ENCODE measurements around the gene ARMCX5. TPM values are rescaled to one million over a fixed set of nuclear protein-coding genes. Genes with fewer than 3 reads are reported as not detected.

Gene ARMCX5
- total RNA-seq, 4 donors from 2014 or later, result 4.2 to 18.6 (median 12.4) TPM

- WGBS, 2 donors (ENCODE audit: low coverage in 1 of 2), result 60% methylated on average over 4 of the region's 4 CpGs; no CpG with 5 or more reads in 1 of the 2 donors
- TF ChIP-seq EP300 (IDR thresholded peaks at IDR 0.05; ENCODE audit: low read depth) (no peak), POLR2A (IDR thresholded peaks at IDR 0.05) (no peak), CTCF (IDR thresholded peaks at IDR 0.05) (no peak), POLR2AphosphoS5 (IDR thresholded peaks at IDR 0.05) (no peak)
- in situ Hi-C loops (cut with MboI; ENCODE audit: low pct_ligation_motif_present in 1 of 4, low pct_unique_long_range_greater_than_20kb in 1 of 4, low sequenced_read_pairs in 3 of 4), result no loop called here
- Histone ChIP-seq H3K9me3 (no peaks in the 10 kb centered on the region), H3K27ac (no peak overlapping the region), H3K27me3 (no peaks in the 10 kb centered on the region), H3K4me3 (no peak overlapping the region), H3K36me3 (no peaks in the 10 kb centered on the region), H3K4me1 (no peaks in the 10 kb centered on the region)
- intact Hi-C loops (cut with DNase I; ENCODE audit: low total_unique reads), result no loop called here
- DNase-seq, result no peak
These were observed 11.6 kb downstream of the ARMCX5 start for GRCh38 chrX:102610905-102611304.

- in situ Hi-C loops (cut with MboI; ENCODE audit: low pct_ligation_motif_present in 1 of 4, low pct_unique_long_range_greater_than_20kb in 1 of 4, low sequenced_read_pairs in 3 of 4) (no loop called here), intact Hi-C loops (cut with DNase I; ENCODE audit: low total_unique reads) (no loop called here)
- H3K9me3 ChIP-seq, result no peaks in the 10 kb centered on the region
- no peak for DNase-seq
- H3K27me3 ChIP-seq, result no peaks in the 10 kb centered on the region
- WGBS, 2 donors (ENCODE audit: low coverage in 1 of 2), result 87% methylated on average over 6 of the region's 6 CpGs; no CpG with 5 or more reads in 1 of the 2 donors
- no peak for TF ChIP-seq POLR2A (IDR thresholded peaks at IDR 0.05)
- no peak for TF ChIP-seq EP300 (IDR thresholded peaks at IDR 0.05; ENCODE audit: low read depth)
- TF ChIP-seq POLR2AphosphoS5 (IDR thresholded peaks at IDR 0.05), result no peak
- TF ChIP-seq CTCF (IDR thresholded peaks at IDR 0.05), result no peak
- H3K4me3 ChIP-seq, result no peak overlapping the region
- H3K4me1 ChIP-seq, result no peaks in the 10 kb centered on the region
- no peak overlapping the region for H3K27ac ChIP-seq
- no peaks in the 10 kb centered on the region for H3K36me3 ChIP-seq
These were observed 24.8 kb downstream of the ARMCX5 start for GRCh38 chrX:102624105-102624504.

GRCh38 chrX:102627640-102628039 is 28.3 kb downstream of the ARMCX5 start:
- Histone ChIP-seq H3K9me3 (no peaks in the 10 kb centered on the region), H3K27me3 (no peaks in the 10 kb centered on the region), H3K36me3 (no peaks in the 10 kb centered on the region), H3K4me3 (no peak overlapping the region), H3K4me1 (no peaks in the 10 kb centered on the region), H3K27ac (no peak overlapping the region)
- TF ChIP-seq POLR2AphosphoS5 (IDR thresholded peaks at IDR 0.05) (no peak), POLR2A (IDR thresholded peaks at IDR 0.05) (no peak), EP300 (IDR thresholded peaks at IDR 0.05; ENCODE audit: low read depth) (no peak), CTCF (IDR thresholded peaks at IDR 0.05) (no peak)
- no peak for DNase-seq
- WGBS, 2 donors (ENCODE audit: low coverage in 1 of 2), result 63% methylated on average over 1 of the region's 1 CpG; no CpG with 5 or more reads in 1 of the 2 donors
- intact Hi-C loops (cut with DNase I; ENCODE audit: low total_unique reads) (no loop called here), in situ Hi-C loops (cut with MboI; ENCODE audit: low pct_ligation_motif_present in 1 of 4, low pct_unique_long_range_greater_than_20kb in 1 of 4, low sequenced_read_pairs in 3 of 4) (no loop called here)

DNA sequence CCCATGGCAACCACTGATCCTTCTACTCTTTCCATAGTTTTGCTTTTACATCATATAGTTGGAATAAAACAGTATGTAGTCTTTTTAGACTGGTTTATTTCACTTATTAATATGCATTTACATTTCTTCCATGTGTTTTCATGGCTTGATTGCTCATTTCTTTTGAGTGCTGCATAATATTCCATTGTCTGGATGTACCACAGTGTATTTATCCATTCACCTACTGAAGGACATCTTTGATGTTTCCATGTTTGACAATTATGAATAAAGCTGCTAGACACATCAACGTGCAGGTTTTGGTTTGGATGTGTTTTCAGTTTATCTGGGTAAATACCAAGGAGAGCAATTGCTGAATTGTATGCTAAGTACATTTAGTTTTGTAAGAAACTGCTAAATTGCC is 38.2 kb downstream of the ARMCX5 start:
- Histone ChIP-seq H3K4me3 (no peak overlapping the region), H3K4me1 (no peaks in the 10 kb centered on the region), H3K27me3 (no peaks in the 10 kb centered on the region), H3K9me3 (no peaks in the 10 kb centered on the region), H3K36me3 (no peaks in the 10 kb centered on the region), H3K27ac (no peak overlapping the region)
- 83% methylated on average over 1 of the region's 1 CpG; no CpG with 5 or more reads in 1 of the 2 donors for WGBS, 2 donors (ENCODE audit: low coverage in 1 of 2)
- in situ Hi-C loops (cut with MboI; ENCODE audit: low pct_ligation_motif_present in 1 of 4, low pct_unique_long_range_greater_than_20kb in 1 of 4, low sequenced_read_pairs in 3 of 4), result no loop called here
- intact Hi-C loops (cut with DNase I; ENCODE audit: low total_unique reads), result no loop called here
- no peak for DNase-seq
- TF ChIP-seq POLR2AphosphoS5 (IDR thresholded peaks at IDR 0.05) (no peak), CTCF (IDR thresholded peaks at IDR 0.05) (no peak), EP300 (IDR thresholded peaks at IDR 0.05; ENCODE audit: low read depth) (no peak)

All from transverse colon (tissue), 4 donors.